Calu3 (cell line): Measurements from ENCODE around the gene CCDC69. TPM values are rescaled to one million over a fixed set of nuclear protein-coding genes. Genes with fewer than 3 reads are reported as not detected.

Experiments
- Bru-seq: library from RNA; stranded (reverse); fragments of 400-500 nt; gene quantifications from one replicate; lab custom pipeline; 2021; lab: Mats Ljungman, UMichigan
- BruChase-seq, 2 experiments: library from RNA; stranded (reverse); fragments of 400-500 nt; gene quantifications; one replicate each; lab custom pipeline; 2021; lab: Mats Ljungman, UMichigan
- BruUV-seq: library from RNA; stranded (reverse); fragments of 400-500 nt; replicated peaks from 2 replicates; lab custom pipeline; 2021; lab: Mats Ljungman, UMichigan
- CTCF ChIA-PET: fragments of 300-600 bp; sonication (Branson Sonifier 250); formaldehyde crosslinking; loops from one replicate; lab custom pipeline; 2022; ENCODE audit warnings: antibody characterized with exemption; lab: Charles Lee
- DNase-seq: peaks from one replicate; pipeline ENCODE4 v3.0.0; 2022
- H3K27ac Mint-ChIP-seq: one replicate; pipeline ENCODE4 v1.8.0; 2022; ENCODE audit warnings: mixed read lengths; ENCODE audit not compliant: unreplicated experiment
- H3K27me3 Mint-ChIP-seq: one replicate; pipeline ENCODE4 v1.8.0; 2022; ENCODE audit warnings: mixed read lengths; ENCODE audit not compliant: unreplicated experiment
- H3K36me3 Mint-ChIP-seq: one replicate; pipeline ENCODE4 v1.8.0; 2022; ENCODE audit warnings: mild to moderate bottlenecking, moderate library complexity, mixed read lengths; ENCODE audit not compliant: insufficient read depth, unreplicated experiment
- H3K4me1 Mint-ChIP-seq: one replicate; pipeline ENCODE4 v1.8.0; 2022; ENCODE audit warnings: mild to moderate bottlenecking, low read depth, mixed read lengths; ENCODE audit not compliant: unreplicated experiment
- H3K4me3 Mint-ChIP-seq: one replicate; pipeline ENCODE4 v1.8.0; 2022; ENCODE audit warnings: mild to moderate bottlenecking, low read depth, moderate library complexity, mixed read lengths; ENCODE audit not compliant: unreplicated experiment
- H3K9me3 Mint-ChIP-seq: one replicate; pipeline ENCODE4 v1.8.0; 2022; ENCODE audit warnings: low read depth, mixed read lengths; ENCODE audit not compliant: unreplicated experiment
- CTCF ChIP-seq: fragments of 200-600 bp; IDR thresholded peaks from one replicate; pipeline ENCODE4 v1.8.0; 2022; ENCODE audit warnings: antibody characterized with exemption; ENCODE audit not compliant: unreplicated experiment
- intact Hi-C: fragments of 100-400 bp; cut with micrococcal nuclease; formaldehyde crosslinking; loops from one replicate; pipeline ENCODE4 v1.10.0; 2022; ENCODE audit not compliant: unreplicated experiment
- long read RNA-seq: library from polyadenylated mRNA; stranded (forward); transcript quantifications from one replicate; pipeline ENCODE4 v2.0.0, GENCODE V29; 2022
- total RNA-seq: library from RNA; stranded (reverse); gene quantifications from 2 replicates; pipeline ENCODE4 v1.2.3, GENCODE V29; 2022

The CCDC69 gene
- 0.69 and 1.0 TPM in 2 replicates for total RNA-seq
- percentile 17 among the genes with signal in this experiment for Bru-seq, nascent RNA
- percentile 17 among the genes with signal in this experiment for BruChase-seq, experiment 1, labeled RNA remaining after a 6-hour chase
- percentile 17 among the genes with signal in this experiment for BruChase-seq, experiment 2, labeled RNA remaining after a 2-hour chase
- long read RNA-seq, partial matches to known transcripts = 0 of 1 reads
- long read RNA-seq, other reads (novel, unspliced or antisense) = 0 of 1 reads

- Mint-ChIP-seq H3K27ac (no peak within 1 kb of the TSS), H3K9me3 (no peaks in the 10 kb centered on the region), H3K27me3 (peaks cover 26% of the 10 kb centered on the region), H3K4me3 (peak within 1 kb of the TSS; percentile 77), H3K36me3 (peaks cover 7% of the 10 kb centered on the region), H3K4me1 (no peaks in the 10 kb centered on the region)
- BruUV-seq = no TSS peak
- intact Hi-C loops = loop anchor here (5.0 kb wide), 1 partner anchor 74 kb away; no protein-coding TSS in a partner anchor
- TF ChIP-seq CTCF = no peak
- peak; percentile 79 for DNase-seq
- CTCF ChIA-PET = interaction anchor here (0.6 to 2.0 kb wide), 6 partner anchors 8 to 360 kb away, joined by 4 to 9 read pairs (median 4); partner anchors contain the start of gene GM2A
These were observed at the start of gene CCDC69 for GRCh38 chr5:151223447-151224264. Gene CCDC69 (minus strand): TSS chr5:151224092. CDS start chr5:151223970, 122 bp downstream.

- H3K4me3 Mint-ChIP-seq = no peak overlapping the region
- intact Hi-C loops = no loop called here
- no peaks in the 10 kb centered on the region for H3K9me3 Mint-ChIP-seq
- H3K27ac Mint-ChIP-seq = no peak overlapping the region
- no peaks in the 10 kb centered on the region for H3K36me3 Mint-ChIP-seq
- CTCF ChIA-PET = no interaction called here
- no peak for TF ChIP-seq CTCF
- no peaks in the 10 kb centered on the region for H3K4me1 Mint-ChIP-seq
- no peak for DNase-seq
- H3K27me3 Mint-ChIP-seq = no peaks in the 10 kb centered on the region
- BruUV-seq = no TSS peak
These were observed 47.4 kb upstream of the CCDC69 start for GRCh38 chr5:151271336-151271735.

- no peak for TF ChIP-seq CTCF
- no TSS peak for BruUV-seq
- Mint-ChIP-seq H3K36me3 (no peaks in the 10 kb centered on the region), H3K27me3 (no peaks in the 10 kb centered on the region), H3K9me3 (no peaks in the 10 kb centered on the region), H3K4me3 (no peak overlapping the region), H3K4me1 (no peaks in the 10 kb centered on the region), H3K27ac (no peak overlapping the region)
- CTCF ChIA-PET = no interaction called here
- DNase-seq = no peak
- intact Hi-C loops = no loop called here
These were observed 46.7 kb upstream of the CCDC69 start for GRCh38 chr5:151270599-151270998.

- BruUV-seq = no TSS peak
- TF ChIP-seq CTCF = no peak
- no peak for DNase-seq
- Mint-ChIP-seq H3K27me3 (no peaks in the 10 kb centered on the region), H3K27ac (no peak overlapping the region), H3K9me3 (no peaks in the 10 kb centered on the region), H3K4me1 (peaks cover 10% of the 10 kb centered on the region), H3K36me3 (no peaks in the 10 kb centered on the region), H3K4me3 (no peak overlapping the region)
- CTCF ChIA-PET = no interaction called here
- intact Hi-C loops = no loop called here
These were observed 43.8 kb upstream of the CCDC69 start for GRCh38 chr5:151267491-151268260.
